ENCODE results near the gene KISS1R.

KISS1R gene

GRCh38 chr19:900302-901111 lies 16.6 kb upstream of the KISS1R start:
- DNase-seq (ENCODE audit: low spot score): no peak

- DNase-seq (ENCODE audit: low spot score): no peak
Measured at GRCh38 chr19:901216-902092, 15.7 kb upstream of the KISS1R start.

- DNase-seq (ENCODE audit: low spot score): no peak
Measured at GRCh38 chr19:902093-902370, 15.1 kb upstream of the KISS1R start.

- no peak for DNase-seq (ENCODE audit: low spot score)
Measured at GRCh38 chr19:902446-903226, 14.5 kb upstream of the KISS1R start.

- no peak for DNase-seq (ENCODE audit: low spot score)
Measured at GRCh38 chr19:903266-903797, 13.8 kb upstream of the KISS1R start.

GRCh38 chr19:904545-904944 lies 12.6 kb upstream of the KISS1R start:
- no peak for DNase-seq (ENCODE audit: low spot score)

- no peak for DNase-seq (ENCODE audit: low spot score)
Measured at GRCh38 chr19:906480-906879, 10.7 kb upstream of the KISS1R start.

- DNase-seq (ENCODE audit: low spot score): no peak
Measured at GRCh38 chr19:907183-907853, 9.8 kb upstream of the KISS1R start.

- no peak for DNase-seq (ENCODE audit: low spot score)
Measured at GRCh38 chr19:911197-912033, 5.7 kb upstream of the KISS1R start.

GRCh38 chr19:912181-913079 lies 4.7 kb upstream of the KISS1R start:
- no peak for DNase-seq (ENCODE audit: low spot score)

- DNase-seq (ENCODE audit: low spot score): peak; percentile 63
Measured at GRCh38 chr19:913080-913748, 3.9 kb upstream of the KISS1R start, which contains the start of gene R3HDM4. Gene R3HDM4 (minus strand): TSS chr19:913219. CDS start chr19:913157, 62 bp downstream.

GRCh38 chr19:916645-917322 lies 349 bp upstream of the KISS1R start:
- DNase-seq (ENCODE audit: low spot score): no peak

GRCh38 chr19:918152-918437 lies 962 bp downstream of the KISS1R start:
- DNase-seq (ENCODE audit: low spot score): no peak

GRCh38 chr19:918481-919198 lies 1.5 kb downstream of the KISS1R start:
- DNase-seq (ENCODE audit: low spot score): no peak

GRCh38 chr19:919199-920050 lies 2.3 kb downstream of the KISS1R start:
- DNase-seq (ENCODE audit: low spot score): no peak

GRCh38 chr19:920051-920864 lies 3.1 kb downstream of the KISS1R start:
- DNase-seq (ENCODE audit: low spot score): no peak
